Progenitor cell of endocrine pancreas (in vitro differentiated cells): Measurements from ENCODE around the gene MTCL1. TPM values are rescaled to one million over a fixed set of nuclear protein-coding genes. Genes with fewer than 3 reads are reported as not detected.

Experiments used
- DNase-seq: peaks from one replicate; pipeline ENCODE4 v3.0.0; 2021; ENCODE audit warnings: low spot score; ENCODE audit not compliant: unreplicated experiment
- H3K27ac Mint-ChIP-seq: 2 replicates; pipeline ENCODE4 v1.8.0; 2021; ENCODE audit warnings: mild to moderate bottlenecking, moderate library complexity, mixed read lengths
- H3K27me3 Mint-ChIP-seq: 2 replicates; pipeline ENCODE4 v1.8.0; 2021; ENCODE audit warnings: mixed read lengths
- H3K36me3 Mint-ChIP-seq: 2 replicates; pipeline ENCODE4 v1.8.0; 2022; ENCODE audit warnings: mixed read lengths; ENCODE audit not compliant: insufficient read depth
- H3K4me1 Mint-ChIP-seq: 2 replicates; pipeline ENCODE4 v1.8.0; 2021; ENCODE audit warnings: low read depth, mixed read lengths
- H3K4me3 Mint-ChIP-seq: 2 replicates; pipeline ENCODE4 v1.8.0; 2021; ENCODE audit warnings: low read depth, mild to moderate bottlenecking, moderate library complexity, mixed read lengths
- H3K9me3 Mint-ChIP-seq: 2 replicates; pipeline ENCODE4 v1.8.0; 2021; ENCODE audit warnings: low read depth, mixed read lengths
- total RNA-seq: library from RNA; stranded (reverse); gene quantifications from 2 replicates; pipeline ENCODE4 v1.2.1, GENCODE V29; 2021
- TF ChIP-seq, protein P1 (sequence below): fragments of 200-600 bp; sonication (generic); IDR thresholded peaks from one replicate; pipeline ENCODE4 v1.5.0; 2021; ENCODE audit warnings: antibody characterized with exemption, mild to moderate bottlenecking; ENCODE audit not compliant: unreplicated experiment

MTCL1 gene
- total RNA-seq, 1 donor from 2014 or later: 81.5 TPM

- H3K4me1 Mint-ChIP-seq: no peaks in the 10 kb centered on the region
- peaks cover 49% of the 10 kb centered on the region for H3K36me3 Mint-ChIP-seq
- no peak overlapping the region for H3K4me3 Mint-ChIP-seq
- H3K9me3 Mint-ChIP-seq: no peaks in the 10 kb centered on the region
- TF ChIP-seq, protein P1, sequence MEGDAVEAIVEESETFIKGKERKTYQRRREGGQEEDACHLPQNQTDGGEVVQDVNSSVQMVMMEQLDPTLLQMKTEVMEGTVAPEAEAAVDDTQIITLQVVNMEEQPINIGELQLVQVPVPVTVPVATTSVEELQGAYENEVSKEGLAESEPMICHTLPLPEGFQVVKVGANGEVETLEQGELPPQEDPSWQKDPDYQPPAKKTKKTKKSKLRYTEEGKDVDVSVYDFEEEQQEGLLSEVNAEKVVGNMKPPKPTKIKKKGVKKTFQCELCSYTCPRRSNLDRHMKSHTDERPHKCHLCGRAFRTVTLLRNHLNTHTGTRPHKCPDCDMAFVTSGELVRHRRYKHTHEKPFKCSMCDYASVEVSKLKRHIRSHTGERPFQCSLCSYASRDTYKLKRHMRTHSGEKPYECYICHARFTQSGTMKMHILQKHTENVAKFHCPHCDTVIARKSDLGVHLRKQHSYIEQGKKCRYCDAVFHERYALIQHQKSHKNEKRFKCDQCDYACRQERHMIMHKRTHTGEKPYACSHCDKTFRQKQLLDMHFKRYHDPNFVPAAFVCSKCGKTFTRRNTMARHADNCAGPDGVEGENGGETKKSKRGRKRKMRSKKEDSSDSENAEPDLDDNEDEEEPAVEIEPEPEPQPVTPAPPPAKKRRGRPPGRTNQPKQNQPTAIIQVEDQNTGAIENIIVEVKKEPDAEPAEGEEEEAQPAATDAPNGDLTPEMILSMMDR: no peak
- DNase-seq: no peak
- H3K27me3 Mint-ChIP-seq: no peaks in the 10 kb centered on the region
- H3K27ac Mint-ChIP-seq: no peak overlapping the region
Observed at GRCh38 chr18:8812631-8813030, 107.3 kb downstream of the MTCL1 start.

GRCh38 chr18:8813611-8814010 lies 108.3 kb downstream of the MTCL1 start:
- Mint-ChIP-seq H3K27me3 (no peaks in the 10 kb centered on the region), H3K27ac (no peak overlapping the region), H3K4me3 (no peak overlapping the region), H3K9me3 (no peaks in the 10 kb centered on the region), H3K4me1 (no peaks in the 10 kb centered on the region), H3K36me3 (peaks cover 53% of the 10 kb centered on the region)
- no peak for DNase-seq
- TF ChIP-seq, protein P1: no peak

GRCh38 chr18:8814206-8814605 lies 108.8 kb downstream of the MTCL1 start:
- Mint-ChIP-seq H3K27me3 (no peaks in the 10 kb centered on the region), H3K4me3 (no peak overlapping the region), H3K4me1 (no peaks in the 10 kb centered on the region), H3K36me3 (peaks cover 51% of the 10 kb centered on the region), H3K9me3 (no peaks in the 10 kb centered on the region), H3K27ac (no peak overlapping the region)
- TF ChIP-seq, protein P1: no peak
- DNase-seq: no peak

DNA sequence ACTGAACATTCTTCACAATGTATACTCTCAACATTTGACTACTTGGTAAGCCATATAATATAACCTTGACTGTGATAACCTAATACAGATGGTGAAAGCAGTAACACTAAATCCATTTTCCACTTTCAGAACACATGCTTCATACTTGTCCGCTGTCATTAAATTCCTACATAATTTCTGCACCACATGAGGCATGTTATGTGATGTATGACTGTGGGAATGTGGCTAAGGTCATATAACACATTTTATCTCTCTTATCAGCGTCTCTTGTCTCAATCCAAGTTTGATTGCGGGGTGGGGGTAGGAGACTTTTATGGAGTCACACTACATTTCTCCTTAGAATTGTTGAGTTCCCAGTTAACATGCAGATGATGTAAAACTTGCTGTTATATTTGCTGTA lies 110.9 kb downstream of the MTCL1 start:
- H3K36me3 Mint-ChIP-seq: peaks cover 45% of the 10 kb centered on the region
- no peaks in the 10 kb centered on the region for H3K9me3 Mint-ChIP-seq
- TF ChIP-seq, protein P1: no peak
- H3K27ac Mint-ChIP-seq: no peak overlapping the region
- DNase-seq: no peak
- H3K4me3 Mint-ChIP-seq: no peak overlapping the region
- no peaks in the 10 kb centered on the region for H3K4me1 Mint-ChIP-seq
- no peaks in the 10 kb centered on the region for H3K27me3 Mint-ChIP-seq

- no peaks in the 10 kb centered on the region for H3K9me3 Mint-ChIP-seq
- no peaks in the 10 kb centered on the region for H3K4me1 Mint-ChIP-seq
- TF ChIP-seq, protein P1: no peak
- H3K27ac Mint-ChIP-seq: no peak overlapping the region
- no peaks in the 10 kb centered on the region for H3K27me3 Mint-ChIP-seq
- no peak for DNase-seq
- H3K36me3 Mint-ChIP-seq: peaks cover 46% of the 10 kb centered on the region
- no peak overlapping the region for H3K4me3 Mint-ChIP-seq
Observed at GRCh38 chr18:8816816-8817215, 111.5 kb downstream of the MTCL1 start.
